Measurements from ENCODE around the gene EBF3.

GRCh38 chr10:129956286-129956670, 7.8 kb downstream of the EBF3 start:
- TF ChIP-seq, protein P1, sequence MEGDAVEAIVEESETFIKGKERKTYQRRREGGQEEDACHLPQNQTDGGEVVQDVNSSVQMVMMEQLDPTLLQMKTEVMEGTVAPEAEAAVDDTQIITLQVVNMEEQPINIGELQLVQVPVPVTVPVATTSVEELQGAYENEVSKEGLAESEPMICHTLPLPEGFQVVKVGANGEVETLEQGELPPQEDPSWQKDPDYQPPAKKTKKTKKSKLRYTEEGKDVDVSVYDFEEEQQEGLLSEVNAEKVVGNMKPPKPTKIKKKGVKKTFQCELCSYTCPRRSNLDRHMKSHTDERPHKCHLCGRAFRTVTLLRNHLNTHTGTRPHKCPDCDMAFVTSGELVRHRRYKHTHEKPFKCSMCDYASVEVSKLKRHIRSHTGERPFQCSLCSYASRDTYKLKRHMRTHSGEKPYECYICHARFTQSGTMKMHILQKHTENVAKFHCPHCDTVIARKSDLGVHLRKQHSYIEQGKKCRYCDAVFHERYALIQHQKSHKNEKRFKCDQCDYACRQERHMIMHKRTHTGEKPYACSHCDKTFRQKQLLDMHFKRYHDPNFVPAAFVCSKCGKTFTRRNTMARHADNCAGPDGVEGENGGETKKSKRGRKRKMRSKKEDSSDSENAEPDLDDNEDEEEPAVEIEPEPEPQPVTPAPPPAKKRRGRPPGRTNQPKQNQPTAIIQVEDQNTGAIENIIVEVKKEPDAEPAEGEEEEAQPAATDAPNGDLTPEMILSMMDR (IDR thresholded peaks at IDR 0.05) = no peak
- no peak for TF ChIP-seq POLR2A (IDR thresholded peaks at IDR 0.05)
